ENCODE data around the gene FBXL7.

The FBXL7 gene

GRCh38 chr5:15655683-15656082 is 155.7 kb downstream of the FBXL7 start:
- DNase-seq (ENCODE audit: low read depth in 3 of 3) = no peak

- no peak for DNase-seq (ENCODE audit: low read depth in 3 of 3)
Observed at GRCh38 chr5:15664961-15665360, 165.0 kb downstream of the FBXL7 start.

- DNase-seq (ENCODE audit: low read depth in 3 of 3) = no peak
Observed at GRCh38 chr5:15669826-15670225, 169.8 kb downstream of the FBXL7 start.

- DNase-seq (ENCODE audit: low read depth in 3 of 3) = no peak
Observed at GRCh38 chr5:15674716-15675115, 174.7 kb downstream of the FBXL7 start.

- DNase-seq (ENCODE audit: low read depth in 3 of 3) = no peak
Observed at GRCh38 chr5:15676591-15676990, 176.6 kb downstream of the FBXL7 start.

GRCh38 chr5:15679161-15679560 is 179.2 kb downstream of the FBXL7 start:
- DNase-seq (ENCODE audit: low read depth in 3 of 3) = no peak

- DNase-seq (ENCODE audit: low read depth in 3 of 3) = no peak
Observed at GRCh38 chr5:15680455-15680854, 180.5 kb downstream of the FBXL7 start.

- DNase-seq (ENCODE audit: low read depth in 3 of 3) = no peak
Observed at GRCh38 chr5:15682122-15682521, 182.1 kb downstream of the FBXL7 start.

GRCh38 chr5:15682566-15682965 is 182.6 kb downstream of the FBXL7 start:
- no peak for DNase-seq (ENCODE audit: low read depth in 3 of 3)

GRCh38 chr5:15683332-15683731 is 183.4 kb downstream of the FBXL7 start:
- DNase-seq (ENCODE audit: low read depth in 3 of 3) = no peak

GRCh38 chr5:15687401-15687800 is 187.4 kb downstream of the FBXL7 start:
- no peak for DNase-seq (ENCODE audit: low read depth in 3 of 3)

- no peak for DNase-seq (ENCODE audit: low read depth in 3 of 3)
Observed at GRCh38 chr5:15689836-15690235, 189.9 kb downstream of the FBXL7 start.

GRCh38 chr5:15690611-15691010 is 190.6 kb downstream of the FBXL7 start:
- no peak for DNase-seq (ENCODE audit: low read depth in 3 of 3)

GRCh38 chr5:15691521-15691920 is 191.5 kb downstream of the FBXL7 start:
- DNase-seq (ENCODE audit: low read depth in 3 of 3) = no peak

GRCh38 chr5:15692706-15693381 is 192.9 kb downstream of the FBXL7 start:
- no peak for DNase-seq (ENCODE audit: low read depth in 3 of 3)

GRCh38 chr5:15693382-15693728 is 193.4 kb downstream of the FBXL7 start:
- no peak for DNase-seq (ENCODE audit: low read depth in 3 of 3)

- no peak for DNase-seq (ENCODE audit: low read depth in 3 of 3)
Observed at GRCh38 chr5:15693933-15694332, 194.0 kb downstream of the FBXL7 start.

- DNase-seq (ENCODE audit: low read depth in 3 of 3) = no peak
Observed at GRCh38 chr5:15694696-15695214, 194.8 kb downstream of the FBXL7 start.

GRCh38 chr5:15695215-15695731 is 195.3 kb downstream of the FBXL7 start:
- DNase-seq (ENCODE audit: low read depth in 3 of 3) = no peak

GRCh38 chr5:15700373-15700772 is 200.4 kb downstream of the FBXL7 start:
- no peak for DNase-seq (ENCODE audit: low read depth in 3 of 3)

GRCh38 chr5:15702102-15702501 is 202.1 kb downstream of the FBXL7 start:
- DNase-seq (ENCODE audit: low read depth in 3 of 3) = no peak

GRCh38 chr5:15703901-15704300 is 203.9 kb downstream of the FBXL7 start:
- no peak for DNase-seq (ENCODE audit: low read depth in 3 of 3)

GRCh38 chr5:15704397-15704947 is 204.5 kb downstream of the FBXL7 start:
- DNase-seq (ENCODE audit: low read depth in 3 of 3) = no peak

- DNase-seq (ENCODE audit: low read depth in 3 of 3) = no peak
Observed at GRCh38 chr5:15707631-15708030, 207.7 kb downstream of the FBXL7 start.
